Nephron (organoid): Measurements from ENCODE around the gene CTIF.

Source experiments
- H3K27ac Mint-ChIP-seq, 3 experiments: 2 replicates each; pipeline ENCODE4 v1.8.0; 2020; ENCODE audit warnings: mixed read lengths in 3 of 3, mild to moderate bottlenecking in 2 of 3, moderate library complexity in 1 of 3
- H3K27me3 Mint-ChIP-seq: 2 replicates; pipeline ENCODE4 v1.8.0; 2021; ENCODE audit warnings: low read depth, mild to moderate bottlenecking, moderate library complexity, mixed read lengths
- H3K36me3 Mint-ChIP-seq: 2 replicates; pipeline ENCODE4 v1.8.0; 2020; ENCODE audit warnings: low read depth, mixed read lengths
- H3K4me1 Mint-ChIP-seq: 2 replicates; pipeline ENCODE4 v1.8.0; 2020; ENCODE audit warnings: mixed read lengths
- H3K4me3 Mint-ChIP-seq, 3 experiments: 2 replicates each; pipeline ENCODE4 v1.8.0; 2020; ENCODE audit warnings: mild to moderate bottlenecking in 3 of 3, mixed read lengths in 3 of 3, moderate library complexity in 2 of 3
- H3K9me3 Mint-ChIP-seq: 2 replicates; pipeline ENCODE4 v1.8.0; 2020; ENCODE audit warnings: mixed read lengths
- CTCF ChIP-seq, 3 experiments: fragments of 200-600 bp; sonication (generic); IDR thresholded peaks; one replicate each; pipeline ENCODE4 v1.5.0; 2021; ENCODE audit warnings: antibody characterized with exemption in 3 of 3; ENCODE audit not compliant: unreplicated experiment in 3 of 3

CTIF gene

GRCh38 chr18:48780913-48781162 is 242.0 kb downstream of the CTIF start:
- Mint-ChIP-seq H3K9me3 (no peaks in the 10 kb centered on the region), H3K36me3 (no peaks in the 10 kb centered on the region), H3K27ac (peak overlapping the region; percentile 99 to 100 (median 99)), H3K27me3 (no peaks in the 10 kb centered on the region), H3K4me1 (peaks cover 67% of the 10 kb centered on the region), H3K4me3 (peak overlapping the region; percentile 41 to 74 (median 63))
- no peak for TF ChIP-seq CTCF (IDR thresholded peaks at IDR 0.05; ENCODE audit: unreplicated experiment in 3 of 3)

GRCh38 chr18:48781163-48781987 is 242.5 kb downstream of the CTIF start:
- peaks cover 70% of the 10 kb centered on the region for H3K4me1 Mint-ChIP-seq
- no peak for TF ChIP-seq CTCF (IDR thresholded peaks at IDR 0.05; ENCODE audit: unreplicated experiment in 3 of 3)
- H3K27ac Mint-ChIP-seq = peak overlapping the region; percentile 99 to 100 (median 99)
- no peaks in the 10 kb centered on the region for H3K36me3 Mint-ChIP-seq
- H3K27me3 Mint-ChIP-seq = no peaks in the 10 kb centered on the region
- no peaks in the 10 kb centered on the region for H3K9me3 Mint-ChIP-seq
- H3K4me3 Mint-ChIP-seq = peak overlapping the region; percentile 41 to 74 (median 63)

- TF ChIP-seq CTCF (IDR thresholded peaks at IDR 0.05; ENCODE audit: unreplicated experiment in 3 of 3) = no peak
- peak overlapping the region in 2 of 3 experiments; percentile 41 to 74 for H3K4me3 Mint-ChIP-seq
- no peaks in the 10 kb centered on the region for H3K27me3 Mint-ChIP-seq
- H3K27ac Mint-ChIP-seq = peak overlapping the region; percentile 99 to 100 (median 99)
- peaks cover 67% of the 10 kb centered on the region for H3K4me1 Mint-ChIP-seq
- H3K36me3 Mint-ChIP-seq = no peaks in the 10 kb centered on the region
- no peaks in the 10 kb centered on the region for H3K9me3 Mint-ChIP-seq
Measured at GRCh38 chr18:48781988-48782363, 243.1 kb downstream of the CTIF start.

- no peaks in the 10 kb centered on the region for H3K36me3 Mint-ChIP-seq
- no peak overlapping the region for H3K4me3 Mint-ChIP-seq
- H3K27me3 Mint-ChIP-seq = no peaks in the 10 kb centered on the region
- peak overlapping the region; percentile 99 to 100 (median 99) for H3K27ac Mint-ChIP-seq
- peaks cover 67% of the 10 kb centered on the region for H3K4me1 Mint-ChIP-seq
- H3K9me3 Mint-ChIP-seq = no peaks in the 10 kb centered on the region
- no peak for TF ChIP-seq CTCF (IDR thresholded peaks at IDR 0.05; ENCODE audit: unreplicated experiment in 3 of 3)
Measured at GRCh38 chr18:48782381-48782861, 243.6 kb downstream of the CTIF start.

- Mint-ChIP-seq H3K36me3 (peaks cover 5% of the 10 kb centered on the region), H3K27me3 (no peaks in the 10 kb centered on the region), H3K9me3 (no peaks in the 10 kb centered on the region), H3K27ac (peak overlapping the region; percentile 84 to 100 (median 87)), H3K4me3 (peak overlapping the region in 2 of 3 experiments; percentile 43 to 62), H3K4me1 (peaks cover 69% of the 10 kb centered on the region)
- TF ChIP-seq CTCF (IDR thresholded peaks at IDR 0.05; ENCODE audit: unreplicated experiment in 3 of 3) = no peak
Measured at GRCh38 chr18:48783616-48784520, 245.0 kb downstream of the CTIF start.
